ENCODE data around the gene NR3C2. TPM values are rescaled to one million over a fixed set of nuclear protein-coding genes. Genes with fewer than 3 reads are reported as not detected.

The NR3C2 gene
- total RNA-seq, 1 donor from 2014 or later = 42.3 TPM

DNA sequence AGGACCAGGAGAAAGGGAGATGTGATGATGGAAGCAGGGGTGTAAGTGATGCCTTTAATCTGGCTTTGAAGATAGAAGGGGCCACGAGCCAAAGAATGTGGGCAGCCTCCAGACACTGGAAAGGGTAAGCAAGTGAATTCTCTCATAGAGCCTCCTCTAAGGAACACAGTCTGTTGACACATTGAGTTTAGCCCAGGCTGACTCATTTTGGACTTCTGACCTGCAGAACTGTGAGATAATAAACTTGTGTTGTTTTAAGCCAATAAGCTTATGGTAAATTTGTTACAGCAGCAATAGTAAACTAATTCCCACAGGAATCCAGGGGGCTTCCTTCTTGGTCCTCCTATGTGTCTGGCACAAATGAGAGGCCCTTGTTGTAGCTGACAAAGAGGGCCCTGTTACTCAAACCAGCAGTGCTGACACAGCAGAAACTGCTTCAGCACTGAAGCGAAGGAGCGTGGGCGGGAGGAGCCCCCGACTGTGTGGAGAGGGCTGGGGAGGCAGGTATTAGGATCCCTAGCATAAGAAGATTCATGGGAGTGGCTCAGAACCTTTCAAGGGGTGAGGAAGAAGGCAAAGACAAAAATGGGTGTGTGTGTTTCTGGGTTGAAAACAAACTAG lies 268.7 kb downstream of the NR3C2 start:
- no peak for DNase-seq (ENCODE audit: low spot score in 2 of 2)
- TF ChIP-seq CTCF (IDR thresholded peaks at IDR 0.05) = no peak
- H3K9me3 ChIP-seq = no peaks in the 10 kb centered on the region
- no peaks in the 10 kb centered on the region for H3K4me1 ChIP-seq
- H3K27ac ChIP-seq = no peak overlapping the region
- H3K27me3 ChIP-seq = no peaks in the 10 kb centered on the region
- intact Hi-C loops (cut with DNase I) = no loop called here
- H3K36me3 ChIP-seq = no peaks in the 10 kb centered on the region
- no peak overlapping the region for H3K4me3 ChIP-seq

DNA sequence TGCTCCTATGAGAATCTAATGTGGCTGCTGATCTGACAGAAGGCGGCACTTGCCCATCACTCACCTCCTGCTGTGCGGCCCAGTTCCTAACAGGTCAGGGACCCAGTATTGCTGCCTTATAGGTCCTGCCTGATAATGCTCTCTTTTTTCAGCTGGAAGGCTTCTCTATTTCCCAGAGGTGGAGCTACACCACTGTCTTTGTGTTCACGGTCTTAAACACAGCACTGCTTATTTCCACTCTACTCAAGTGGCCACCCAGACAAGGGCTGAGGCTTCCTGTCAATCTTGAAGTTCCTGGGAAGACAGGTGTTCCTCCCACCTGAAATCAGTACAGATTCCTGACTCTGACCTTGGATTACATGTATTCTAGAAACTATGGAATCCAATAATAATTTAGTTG lies 270.6 kb downstream of the NR3C2 start:
- no peak overlapping the region for H3K4me3 ChIP-seq
- H3K9me3 ChIP-seq = no peaks in the 10 kb centered on the region
- no peak for TF ChIP-seq CTCF (IDR thresholded peaks at IDR 0.05)
- no peaks in the 10 kb centered on the region for H3K27me3 ChIP-seq
- H3K4me1 ChIP-seq = no peaks in the 10 kb centered on the region
- intact Hi-C loops (cut with DNase I) = no loop called here
- no peak overlapping the region for H3K27ac ChIP-seq
- H3K36me3 ChIP-seq = no peaks in the 10 kb centered on the region
- DNase-seq (ENCODE audit: low spot score in 2 of 2) = no peak

DNA sequence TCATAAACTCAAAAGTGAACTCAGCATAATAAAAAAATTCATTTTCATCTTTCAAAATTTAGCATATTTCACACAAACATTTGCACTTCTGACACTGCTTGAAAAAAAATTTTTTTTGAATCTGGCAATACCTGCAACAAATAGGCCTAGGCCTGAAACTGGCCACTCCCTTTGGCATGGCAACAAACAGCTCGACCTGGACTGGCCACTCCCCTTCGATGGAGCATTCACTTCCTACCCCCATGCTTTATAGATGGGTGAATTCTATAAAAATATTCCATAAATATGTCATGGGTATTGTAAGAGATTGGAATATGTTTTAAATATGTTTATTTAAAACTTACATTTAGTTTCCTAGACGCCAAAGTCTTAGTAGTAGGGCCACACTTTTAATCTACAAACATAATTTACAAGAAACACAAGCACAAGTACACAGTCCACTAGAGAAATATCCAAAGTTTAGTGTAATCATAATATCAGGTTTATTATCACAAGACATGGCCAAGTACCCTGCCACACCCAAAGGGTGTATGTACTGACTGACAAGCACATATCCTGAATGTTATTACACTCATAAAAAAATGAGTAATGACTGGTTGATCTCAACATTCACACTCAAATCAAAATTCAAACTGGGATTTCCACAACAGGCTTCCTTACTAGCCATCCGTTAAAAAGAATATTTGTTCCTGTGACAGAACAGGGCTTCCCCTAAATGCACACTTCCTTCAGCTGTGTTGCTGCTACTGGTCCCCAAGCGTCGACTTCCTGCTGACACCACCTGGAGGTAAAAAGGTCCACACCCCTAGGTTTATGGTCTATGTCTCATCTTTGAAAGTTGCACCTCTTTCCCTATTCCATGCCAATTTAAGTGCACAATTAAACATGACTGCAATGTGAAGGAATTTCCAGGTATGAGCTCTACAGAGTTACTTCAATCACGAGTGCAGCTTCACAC lies 271.5 kb downstream of the NR3C2 start:
- H3K36me3 ChIP-seq = no peaks in the 10 kb centered on the region
- H3K27ac ChIP-seq = no peak overlapping the region
- intact Hi-C loops (cut with DNase I) = no loop called here
- no peaks in the 10 kb centered on the region for H3K27me3 ChIP-seq
- H3K4me1 ChIP-seq = peaks cover 0 to 4% of the 10 kb centered on the region in 2 donors
- H3K9me3 ChIP-seq = no peaks in the 10 kb centered on the region
- TF ChIP-seq CTCF (IDR thresholded peaks at IDR 0.05) = no peak
- no peak for DNase-seq (ENCODE audit: low spot score in 2 of 2)
- no peak overlapping the region for H3K4me3 ChIP-seq

DNA sequence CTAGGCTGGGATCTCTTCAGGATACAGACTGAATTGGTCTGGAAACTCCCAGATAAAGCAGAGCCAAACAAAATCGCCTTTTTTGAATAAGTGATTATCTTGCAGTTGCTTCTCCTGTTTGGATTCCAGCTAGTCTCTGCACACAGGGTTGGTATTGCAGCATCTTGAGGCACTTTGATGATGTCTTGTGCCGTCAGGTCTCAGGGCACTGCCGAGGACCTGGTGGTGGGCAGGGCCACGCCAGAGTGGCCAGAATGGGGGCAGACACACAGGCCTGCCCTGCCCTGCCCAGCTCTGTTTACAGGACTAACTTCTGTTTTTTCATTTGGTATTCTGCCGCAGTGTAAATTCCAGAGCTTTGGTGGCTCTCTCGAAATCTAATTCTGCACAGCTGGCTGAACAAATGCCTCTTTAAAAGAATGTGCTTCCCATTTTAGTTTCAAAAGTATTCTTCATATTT lies 276.1 kb downstream of the NR3C2 start:
- peaks cover 0 to 24% of the 10 kb centered on the region in 2 donors for H3K4me1 ChIP-seq
- H3K9me3 ChIP-seq = no peaks in the 10 kb centered on the region
- peak overlapping the region; percentile 28 to 47 for H3K4me3 ChIP-seq
- H3K27me3 ChIP-seq = no peaks in the 10 kb centered on the region
- H3K27ac ChIP-seq = peak overlapping the region; percentile 54 to 62
- DNase-seq (ENCODE audit: low spot score in 2 of 2) = no peak
- no peak for TF ChIP-seq CTCF (IDR thresholded peaks at IDR 0.05)
- no peaks in the 10 kb centered on the region for H3K36me3 ChIP-seq
- intact Hi-C loops (cut with DNase I) = loop anchor here (5.0 kb wide), 1 partner anchor 276 kb away; the partner anchor contains the start of gene NR3C2

DNA sequence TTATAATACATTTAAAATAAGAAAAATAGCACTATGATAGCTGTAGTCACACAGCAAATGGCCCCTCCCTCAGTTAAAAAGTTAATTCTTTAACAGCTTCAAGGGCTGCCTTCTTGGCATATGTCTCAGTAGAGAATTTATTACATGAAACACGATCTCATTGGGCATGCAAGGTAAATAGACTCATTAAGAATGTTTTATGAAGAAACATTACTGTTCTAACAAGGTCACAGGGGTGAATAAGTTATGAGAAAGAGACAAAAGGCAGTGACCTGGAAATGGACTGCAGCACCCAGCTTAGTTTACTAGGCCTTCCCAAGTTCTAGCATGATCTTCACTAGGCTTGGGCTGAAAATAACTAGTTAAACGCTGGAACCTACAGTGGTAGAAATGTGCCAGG lies 277.7 kb downstream of the NR3C2 start:
- no peak for TF ChIP-seq CTCF (IDR thresholded peaks at IDR 0.05)
- DNase-seq (ENCODE audit: low spot score in 2 of 2) = no peak
- intact Hi-C loops (cut with DNase I) = no loop called here
- H3K4me3 ChIP-seq = no peak overlapping the region
- H3K36me3 ChIP-seq = no peaks in the 10 kb centered on the region
- no peaks in the 10 kb centered on the region for H3K9me3 ChIP-seq
- H3K4me1 ChIP-seq = peaks cover 0 to 24% of the 10 kb centered on the region in 2 donors
- no peaks in the 10 kb centered on the region for H3K27me3 ChIP-seq
- H3K27ac ChIP-seq = peak overlapping the region in 1 of 2 donors; percentile 62

Data from ascending aorta (tissue), 2 donors.